OCI-LY7 (cell line): ENCODE results near the gene CDC42BPB. TPM values are rescaled to one million over a fixed set of nuclear protein-coding genes. Genes with fewer than 3 reads are reported as not detected.

Source experiments
- BruUV-seq: library from RNA; stranded (reverse); fragments of 400-500 nt; replicated peaks from 2 replicates; lab custom pipeline; 2021; lab: Mats Ljungman, UMichigan
- CTCF ChIA-PET: fragments of 300-600 bp; sonication (Branson Sonifier 250); formaldehyde crosslinking; loops from one replicate; lab custom pipeline; 2022; ENCODE audit warnings: antibody characterized with exemption; ENCODE audit not compliant: unreplicated experiment; lab: Charles Lee
- POLR2A ChIA-PET: fragments of 300-600 bp; sonication (Branson Sonifier 250); formaldehyde crosslinking; loops from one replicate; lab custom pipeline; 2022; ENCODE audit warnings: antibody characterized with exemption; lab: Charles Lee
- DNase-seq: peaks from one replicate; pipeline ENCODE4 v3.0.0-alpha.2; 2015; ENCODE audit warnings: low spot score
- H2AFZ ChIP-seq: fragments of 200-600 bp; sonication (generic), shearing (Covaris generic); 2 replicates; pipeline ENCODE4 v1.6.1; 2014; ENCODE audit warnings: mild to moderate bottlenecking, antibody characterized with exemption, low read length, moderate library complexity
- H3K27ac ChIP-seq: fragments of 200-600 bp; sonication (generic); 2 replicates; pipeline ENCODE4 v1.5.1; 2014; ENCODE audit warnings: mixed run types, low read depth, mild to moderate bottlenecking, moderate library complexity, low read length, inconsistent platforms; ENCODE audit not compliant: poor library complexity, severe bottlenecking
- H3K36me3 ChIP-seq: fragments of 200-600 bp; sonication (generic); 2 replicates; pipeline ENCODE4 v1.6.1; 2014; ENCODE audit warnings: mild to moderate bottlenecking, antibody characterized with exemption, low read length, moderate library complexity, mixed read lengths; ENCODE audit not compliant: insufficient read depth
- H3K4me1 ChIP-seq: fragments of 200-600 bp; sonication (generic); 2 replicates; pipeline ENCODE4 v1.5.1; 2014; ENCODE audit warnings: mild to moderate bottlenecking, low read length; ENCODE audit not compliant: insufficient read depth, poor library complexity, severe bottlenecking
- H3K4me2 ChIP-seq: fragments of 200-600 bp; sonication (generic); 2 replicates; pipeline ENCODE4 v1.6.1; 2014; ENCODE audit warnings: mild to moderate bottlenecking, low read length
- H3K4me3 ChIP-seq: fragments of 200-600 bp; sonication (generic); 2 replicates; pipeline ENCODE4 v1.5.1; 2014; ENCODE audit warnings: mild to moderate bottlenecking, low read depth, low read length; ENCODE audit not compliant: poor library complexity, severe bottlenecking
- H3K79me2 ChIP-seq: fragments of 200-600 bp; sonication (generic); 2 replicates; pipeline ENCODE4 v1.6.1; 2016; ENCODE audit warnings: low read depth, mild to moderate bottlenecking, low read length, moderate library complexity, mixed read lengths; ENCODE audit not compliant: insufficient read depth
- H3K9me2 ChIP-seq: fragments of 200-600 bp; sonication (generic); 2 replicates; pipeline ENCODE4 v1.6.1; 2016; ENCODE audit warnings: mild to moderate bottlenecking, low read length, mixed read lengths; ENCODE audit not compliant: insufficient read depth
- H3K9me3 ChIP-seq: fragments of 200-600 bp; sonication (generic); 2 replicates; pipeline ENCODE4 v1.6.1; 2014; ENCODE audit warnings: mild to moderate bottlenecking, mixed run types, low read length, mixed read lengths
- H4K20me1 ChIP-seq: fragments of 200-600 bp; sonication (generic); 2 replicates; pipeline ENCODE4 v1.6.1; 2014; ENCODE audit warnings: mild to moderate bottlenecking, antibody characterized with exemption, low read length, moderate library complexity, mixed read lengths; ENCODE audit not compliant: insufficient read depth
- EZH2phosphoT487 ChIP-seq: fragments of 200-600 bp; sonication (generic); IDR thresholded peaks from 2 replicates; pipeline ENCODE4 v1.6.1; 2018; ENCODE audit warnings: low read depth, borderline replicate concordance, mild to moderate bottlenecking, mixed run types, antibody characterized with exemption, low read length, moderate library complexity, mixed read lengths
- intact Hi-C: fragments of 100-400 bp; cut with micrococcal nuclease; formaldehyde crosslinking; loops from one replicate; pipeline ENCODE4 v1.10.0; 2022; ENCODE audit not compliant: unreplicated experiment
- total RNA-seq, 2 experiments: library from RNA; depleted of rRNA in 1 of 2; stranded (reverse); fragments of >200 nt in 1 of 2; shearing (Covaris generic) in 1 of 2; gene quantifications; 2 replicates each; pipeline ENCODE4 v1.2.3, GENCODE V29; 2014 to 2022
- TF ChIP-seq, protein P1 (sequence below): fragments of 200-600 bp; sonication (generic); conservative IDR thresholded peaks from 2 replicates; pipeline ENCODE4 v1.5.1; 2014; ENCODE audit warnings: mild to moderate bottlenecking, antibody characterized with exemption, low read length, moderate library complexity, mixed read lengths

CDC42BPB gene
- total RNA-seq, 2 experiments from 2014 or later, result 0.03 to 0.46 TPM

DNA sequence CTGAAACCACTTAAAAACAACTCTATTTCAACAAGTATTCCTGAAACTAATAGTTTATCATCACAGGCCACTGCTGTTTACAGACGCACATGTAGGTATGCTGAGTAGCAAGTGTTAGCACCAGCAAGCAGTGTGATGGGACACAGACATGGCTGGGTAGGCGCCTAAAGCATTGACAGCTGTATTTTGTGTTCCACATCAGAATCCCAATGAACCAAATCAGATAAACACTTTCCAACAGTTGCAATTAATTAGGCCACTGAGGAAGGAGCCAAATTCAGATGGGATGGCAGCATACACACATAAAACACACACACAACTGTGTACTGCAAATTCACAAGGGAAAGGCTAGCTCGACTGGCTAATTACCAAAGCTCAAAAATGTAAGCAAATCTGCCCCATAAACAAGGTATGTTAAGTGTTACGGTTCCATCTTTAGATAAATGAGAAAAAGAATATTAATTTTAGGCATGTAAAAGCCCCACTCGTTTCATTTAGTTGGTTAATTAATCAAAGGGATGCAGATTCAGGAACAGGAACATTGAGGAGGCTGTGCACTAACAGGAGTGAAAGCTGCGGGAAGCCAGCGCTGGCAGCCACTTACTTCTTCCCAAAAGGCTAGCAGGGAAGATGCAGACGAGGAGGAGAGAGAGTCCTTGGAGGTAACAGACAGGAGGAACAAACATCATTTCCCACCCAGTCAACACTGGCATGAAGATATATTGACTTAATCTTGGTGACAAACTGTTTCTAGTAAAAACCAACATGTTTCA, 101.5 kb downstream of the CDC42BPB start:
- Histone ChIP-seq H2AFZ (no peak overlapping the region), H4K20me1 (no peaks in the 10 kb centered on the region), H3K27ac (no peak overlapping the region), H3K4me2 (no peak overlapping the region), H3K4me3 (no peak overlapping the region), H3K36me3 (no peaks in the 10 kb centered on the region), H3K9me2 (no peaks in the 10 kb centered on the region), H3K79me2 (no peaks in the 10 kb centered on the region), H3K4me1 (no peaks in the 10 kb centered on the region), H3K9me3 (no peaks in the 10 kb centered on the region)
- TF ChIP-seq EZH2phosphoT487, result no peak
- TF ChIP-seq, protein P1, sequence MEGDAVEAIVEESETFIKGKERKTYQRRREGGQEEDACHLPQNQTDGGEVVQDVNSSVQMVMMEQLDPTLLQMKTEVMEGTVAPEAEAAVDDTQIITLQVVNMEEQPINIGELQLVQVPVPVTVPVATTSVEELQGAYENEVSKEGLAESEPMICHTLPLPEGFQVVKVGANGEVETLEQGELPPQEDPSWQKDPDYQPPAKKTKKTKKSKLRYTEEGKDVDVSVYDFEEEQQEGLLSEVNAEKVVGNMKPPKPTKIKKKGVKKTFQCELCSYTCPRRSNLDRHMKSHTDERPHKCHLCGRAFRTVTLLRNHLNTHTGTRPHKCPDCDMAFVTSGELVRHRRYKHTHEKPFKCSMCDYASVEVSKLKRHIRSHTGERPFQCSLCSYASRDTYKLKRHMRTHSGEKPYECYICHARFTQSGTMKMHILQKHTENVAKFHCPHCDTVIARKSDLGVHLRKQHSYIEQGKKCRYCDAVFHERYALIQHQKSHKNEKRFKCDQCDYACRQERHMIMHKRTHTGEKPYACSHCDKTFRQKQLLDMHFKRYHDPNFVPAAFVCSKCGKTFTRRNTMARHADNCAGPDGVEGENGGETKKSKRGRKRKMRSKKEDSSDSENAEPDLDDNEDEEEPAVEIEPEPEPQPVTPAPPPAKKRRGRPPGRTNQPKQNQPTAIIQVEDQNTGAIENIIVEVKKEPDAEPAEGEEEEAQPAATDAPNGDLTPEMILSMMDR, result no peak
- ChIA-PET CTCF (no interaction called here), POLR2A (interaction anchor here (1.0 kb wide), 1 partner anchor 70 kb away, joined by 3 read pairs; no protein-coding TSS in a partner anchor)
- intact Hi-C loops, result no loop called here
- no TSS peak for BruUV-seq
- DNase-seq, result no peak

DNA sequence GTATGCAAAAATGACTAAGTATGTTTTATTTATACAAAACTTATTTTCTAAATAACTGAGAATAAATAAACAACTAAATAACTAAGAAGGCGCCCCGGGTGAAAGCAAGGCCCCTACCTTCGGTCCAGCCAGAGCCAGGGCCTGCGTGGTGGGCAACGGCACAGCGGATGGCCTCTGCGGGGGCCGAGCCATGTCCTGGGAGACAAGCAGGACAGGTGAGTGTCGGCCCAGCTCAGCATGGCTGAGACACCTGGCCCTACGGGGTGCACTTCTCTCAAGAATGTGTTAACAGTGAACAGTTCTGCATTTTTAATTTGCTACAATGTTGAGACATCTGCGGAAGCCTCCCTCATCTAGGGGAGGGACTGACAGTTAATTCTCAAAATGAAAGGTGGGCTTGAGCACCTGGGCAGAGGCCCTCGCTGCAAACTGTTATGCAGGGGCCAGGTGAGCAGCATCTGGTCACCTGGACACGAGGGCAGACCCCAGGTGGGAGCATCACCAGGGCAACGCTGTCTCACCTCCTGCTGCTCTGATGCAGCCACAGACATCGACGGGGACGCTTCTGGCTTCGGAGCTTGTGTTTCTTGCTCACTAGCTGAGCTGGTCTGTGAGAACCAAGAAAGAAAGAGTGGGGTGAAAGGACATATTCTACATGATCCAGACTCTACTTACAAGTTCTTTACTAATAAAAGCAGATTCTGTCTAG, 103.1 kb downstream of the CDC42BPB start:
- TF ChIP-seq EZH2phosphoT487, result no peak
- TF ChIP-seq, protein P1, result no peak
- ChIA-PET CTCF (no interaction called here), POLR2A (no interaction called here)
- H4K20me1 ChIP-seq, result no peaks in the 10 kb centered on the region
- intact Hi-C loops, result no loop called here
- H3K27ac ChIP-seq, result no peak overlapping the region
- no peaks in the 10 kb centered on the region for H3K9me3 ChIP-seq
- no peak overlapping the region for H3K4me3 ChIP-seq
- no peak for DNase-seq
- no peak overlapping the region for H2AFZ ChIP-seq
- no TSS peak for BruUV-seq
- H3K36me3 ChIP-seq, result no peaks in the 10 kb centered on the region
- no peak overlapping the region for H3K4me2 ChIP-seq
- no peaks in the 10 kb centered on the region for H3K9me2 ChIP-seq
- peaks cover 4% of the 10 kb centered on the region for H3K4me1 ChIP-seq
- no peaks in the 10 kb centered on the region for H3K79me2 ChIP-seq

DNA sequence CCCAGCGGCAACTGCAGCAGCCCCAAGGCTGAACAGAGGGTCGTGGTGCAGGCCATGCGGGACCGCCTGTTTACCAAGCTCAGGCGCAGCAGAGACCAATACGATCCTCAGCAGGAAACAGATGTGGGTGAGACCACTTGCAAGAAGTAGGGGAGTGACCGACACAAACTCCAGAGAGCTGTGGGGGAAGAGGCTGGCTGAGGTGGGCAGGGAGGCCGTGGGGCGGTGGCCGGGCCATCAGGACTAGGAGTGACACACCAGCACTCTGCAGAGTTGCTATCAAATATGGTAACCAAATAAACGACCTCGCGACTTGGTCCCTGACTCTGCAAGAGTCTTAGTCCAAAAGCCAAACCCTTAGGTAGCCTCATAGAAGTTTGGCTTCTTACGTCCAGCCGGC, 104.2 kb downstream of the CDC42BPB start:
- Histone ChIP-seq H4K20me1 (no peaks in the 10 kb centered on the region), H3K4me2 (no peak overlapping the region), H3K27ac (no peak overlapping the region), H3K36me3 (no peaks in the 10 kb centered on the region), H3K9me2 (no peaks in the 10 kb centered on the region), H3K4me1 (peaks cover 11% of the 10 kb centered on the region), H3K9me3 (no peaks in the 10 kb centered on the region), H3K4me3 (no peak overlapping the region), H3K79me2 (no peaks in the 10 kb centered on the region), H2AFZ (no peak overlapping the region)
- DNase-seq, result no peak
- no peak for TF ChIP-seq EZH2phosphoT487
- TF ChIP-seq, protein P1, result no peak
- no TSS peak for BruUV-seq
- intact Hi-C loops, result no loop called here
- ChIA-PET CTCF (no interaction called here), POLR2A (no interaction called here)
